Thyroid gland (tissue), 4 donors: ENCODE data around the gene CTRL. TPM values are rescaled to one million over a fixed set of nuclear protein-coding genes. Genes with fewer than 3 reads are reported as not detected.
A peak's percentile ranks its signal among the peaks of the same experiment; 100 is the strongest.

Experiments used
- DNase-seq, 2 donors: peaks; one replicate each; pipeline ENCODE4 v3.0.0-alpha.2; 2019
- H3K27ac ChIP-seq, 3 donors: fragments of 200-600 bp; sonication (generic); 1 replicate in 2 of 3; 2 replicates in 1 of 3; pipeline ENCODE4 v1.5.1; 2016 to 2019; ENCODE audit warnings: mild to moderate bottlenecking in 1 of 3, moderate library complexity in 1 of 3
- H3K27me3 ChIP-seq: fragments of 200-600 bp; sonication (generic); one replicate; pipeline ENCODE4 v1.5.1; 2019
- H3K36me3 ChIP-seq, 2 donors: fragments of 200-600 bp; sonication (generic); one replicate each; pipeline ENCODE4 v1.5.1; 2016 to 2019
- H3K4me1 ChIP-seq, 2 donors: fragments of 200-600 bp; sonication (generic); one replicate each; pipeline ENCODE4 v1.5.1; 2017 to 2019
- H3K4me3 ChIP-seq, 3 donors: fragments of 200-600 bp; sonication (generic); replicated peaks in 1 of 3; 1 replicate in 2 of 3; 2 replicates in 1 of 3; pipeline ENCODE4 v1.5.1; 2016; ENCODE audit warnings: mild to moderate bottlenecking in 1 of 3
- H3K9me3 ChIP-seq: fragments of 200-600 bp; sonication (generic); one replicate; pipeline ENCODE4 v1.5.1; 2017
- CTCF ChIP-seq, 6 experiments: fragments of 200-600 bp in 3 of 6; fragments of 450-650 bp in 3 of 6; sonication (generic) in 3 of 6; IDR thresholded peaks; one replicate each; pipeline ENCODE4 v1.5.1; 2016 to 2019; ENCODE audit warnings: antibody characterized with exemption in 6 of 6, mild to moderate bottlenecking in 2 of 6, inconsistent platforms in 1 of 6, moderate library complexity in 1 of 6
- POLR2A ChIP-seq, 2 donors: fragments of 450-650 bp; IDR thresholded peaks; one replicate each; pipeline ENCODE4 v1.6.1; 2017; ENCODE audit warnings: antibody characterized with exemption in 2 of 2, mild to moderate bottlenecking in 2 of 2, moderate library complexity in 1 of 2
- WGBS, 2 donors: methylation state at CpG; one replicate each; pipeline ENCODE4 v1.1.5; 2017; 5-methylcytosine and 5-hydroxymethylcytosine counted together
- intact Hi-C: fragments of 100-400 bp; cut with DNase I; formaldehyde crosslinking; loops from one replicate; pipeline ENCODE4 v1.15.1; 2023
- total RNA-seq, 4 donors: library from RNA; depleted of rRNA; stranded (reverse); fragments of >200 nt; gene quantifications; one replicate each; pipeline ENCODE4 v1.2.3, GENCODE V29; 2016

CTRL gene
- total RNA-seq, 4 donors from 2014 or later = 0.34 to 0.94 TPM; not detected in 2

- no peak for TF ChIP-seq POLR2A (IDR thresholded peaks at IDR 0.05)
- no peak for TF ChIP-seq CTCF (IDR thresholded peaks at IDR 0.05)
- H3K4me3 ChIP-seq = no peak overlapping the region
These were observed 16.7 kb downstream of the CTRL start for GRCh38 chr16:67914758-67915495.

GRCh38 chr16:67910158-67910557, 21.5 kb downstream of the CTRL start:
- Histone ChIP-seq H3K4me3 (no peak overlapping the region), H3K4me1 (peaks cover 0 to 6% of the 10 kb centered on the region in 2 donors), H3K27ac (no peak overlapping the region), H3K9me3 (no peaks in the 10 kb centered on the region), H3K27me3 (no peaks in the 10 kb centered on the region), H3K36me3 (peaks cover 8 to 21% of the 10 kb centered on the region in 2 donors)
- intact Hi-C loops = no loop called here
- no peak for TF ChIP-seq POLR2A (IDR thresholded peaks at IDR 0.05)
- TF ChIP-seq CTCF (IDR thresholded peaks at IDR 0.05) = no peak
- no peak for DNase-seq
- 84 to 86% methylated on average over 2 of the region's 2 CpGs for WGBS, 2 donors

More at GRCh38 chr16:67914758-67915495, 16.7 kb downstream of the CTRL start:
- 85 to 86% methylated on average over 7 of the region's 7 CpGs for WGBS, 2 donors
- no peak for DNase-seq
- H3K4me1 ChIP-seq = peaks cover 28 to 54% of the 10 kb centered on the region in 2 donors
- H3K9me3 ChIP-seq = no peaks in the 10 kb centered on the region
- peak overlapping the region in 1 of 3 donors; percentile 1 for H3K27ac ChIP-seq
- H3K36me3 ChIP-seq = peaks cover 0 to 8% of the 10 kb centered on the region in 2 donors
- H3K27me3 ChIP-seq = no peaks in the 10 kb centered on the region
- intact Hi-C loops = no loop called here

- Histone ChIP-seq H3K4me1 (no peaks in the 10 kb centered on the region), H3K9me3 (no peaks in the 10 kb centered on the region), H3K4me3 (no peak overlapping the region), H3K27me3 (no peaks in the 10 kb centered on the region), H3K27ac (no peak overlapping the region), H3K36me3 (peaks cover 8 to 21% of the 10 kb centered on the region in 2 donors)
- TF ChIP-seq CTCF (IDR thresholded peaks at IDR 0.05) (no peak), POLR2A (IDR thresholded peaks at IDR 0.05) (no peak)
- no peak for DNase-seq
- 94 to 96% methylated on average over 29 to 34 of the region's 36 CpGs for WGBS, 2 donors
- intact Hi-C loops = no loop called here
These were observed 22.5 kb downstream of the CTRL start for GRCh38 chr16:67909056-67909742.

- Histone ChIP-seq H3K36me3 (peaks cover 8 to 21% of the 10 kb centered on the region in 2 donors), H3K4me1 (no peaks in the 10 kb centered on the region), H3K4me3 (no peak overlapping the region), H3K27ac (no peak overlapping the region), H3K9me3 (no peaks in the 10 kb centered on the region), H3K27me3 (no peaks in the 10 kb centered on the region)
- intact Hi-C loops = no loop called here
- WGBS, 2 donors = 92 to 98% methylated on average over 7 to 8 of the region's 11 CpGs
- TF ChIP-seq CTCF (IDR thresholded peaks at IDR 0.05) = no peak
- TF ChIP-seq POLR2A (IDR thresholded peaks at IDR 0.05) = no peak
- DNase-seq = no peak
These were observed 24.1 kb downstream of the CTRL start for GRCh38 chr16:67907397-67908180.
